Ishikawa (cell line): ENCODE data around the gene TCHHL1.
A peak's percentile ranks its signal among the peaks of the same experiment; 100 is the strongest.

Experiments
- CEBPB ChIP-seq: IDR thresholded peaks from 2 replicates; pipeline ENCODE4 v1.6.1; 2012
- CREB1 ChIP-seq: IDR thresholded peaks from 2 replicates; pipeline ENCODE4 v1.6.1; 2012; ENCODE audit warnings: low read depth
- EGR1 ChIP-seq: IDR thresholded peaks from 2 replicates; pipeline ENCODE4 v1.6.1; 2012
- EP300 ChIP-seq: IDR thresholded peaks from 2 replicates; pipeline ENCODE4 v1.6.1; 2012; ENCODE audit warnings: borderline replicate concordance
- FOXM1 ChIP-seq: IDR thresholded peaks from 2 replicates; pipeline ENCODE4 v1.6.1; 2012; ENCODE audit warnings: low read depth, borderline replicate concordance
- MAX ChIP-seq: IDR thresholded peaks from 2 replicates; pipeline ENCODE4 v1.6.1; 2012
- NFIC ChIP-seq: IDR thresholded peaks from 2 replicates; pipeline ENCODE4 v1.6.1; 2012
- RAD21 ChIP-seq: IDR thresholded peaks from 2 replicates; pipeline ENCODE4 v1.6.1; 2012; ENCODE audit warnings: low read depth
- REST ChIP-seq: IDR thresholded peaks from 2 replicates; pipeline ENCODE4 v1.6.1; 2012; ENCODE audit warnings: low read depth, mild to moderate bottlenecking
- TAF1 ChIP-seq: IDR thresholded peaks from 2 replicates; pipeline ENCODE4 v1.6.1; 2012; ENCODE audit warnings: low read depth, mild to moderate bottlenecking
- TCF12 ChIP-seq: IDR thresholded peaks from 2 replicates; pipeline ENCODE4 v1.6.1; 2012; ENCODE audit warnings: low read depth
- TEAD4 ChIP-seq: IDR thresholded peaks from 2 replicates; pipeline ENCODE4 v1.6.1; 2012
- USF1 ChIP-seq: IDR thresholded peaks from 2 replicates; pipeline ENCODE4 v1.6.1; 2012
- YY1 ChIP-seq: IDR thresholded peaks from 2 replicates; pipeline ENCODE4 v1.6.1; 2012; ENCODE audit warnings: low read depth
- ZBTB7A ChIP-seq: IDR thresholded peaks from 2 replicates; pipeline ENCODE4 v1.6.1; 2012; ENCODE audit warnings: low read depth

TCHHL1 gene

GRCh38 chr1:152053375-152053774, 35.5 kb downstream of the TCHHL1 start:
- no peak for TF ChIP-seq EP300
- no peak for TF ChIP-seq REST
- TF ChIP-seq NFIC = no peak
- no peak for TF ChIP-seq FOXM1
- no peak for TF ChIP-seq CREB1
- TF ChIP-seq YY1 = no peak
- no peak for TF ChIP-seq RAD21
- TF ChIP-seq EGR1 = no peak
- TF ChIP-seq ZBTB7A = no peak
- TF ChIP-seq TCF12 = no peak
- no peak for TF ChIP-seq MAX
- TF ChIP-seq CEBPB = no peak
- no peak for TF ChIP-seq TAF1
- TF ChIP-seq USF1 = no peak
- no peak for TF ChIP-seq TEAD4

GRCh38 chr1:152052606-152053005, 36.3 kb downstream of the TCHHL1 start:
- TF ChIP-seq RAD21 (peak; percentile 93), CEBPB (peak; percentile 58), REST (no peak)

- TF ChIP-seq RAD21 (no peak), YY1 (no peak), TEAD4 (no peak), NFIC (no peak), REST (no peak), EP300 (no peak), CREB1 (no peak), TCF12 (no peak), TAF1 (no peak), ZBTB7A (no peak), USF1 (no peak), FOXM1 (no peak), CEBPB (no peak), MAX (no peak), EGR1 (no peak)
Measured at GRCh38 chr1:152050886-152051675, 37.8 kb downstream of the TCHHL1 start.

GRCh38 chr1:152049291-152050083, 39.4 kb downstream of the TCHHL1 start:
- no peak for TF ChIP-seq EP300
- no peak for TF ChIP-seq RAD21
- TF ChIP-seq EGR1 = no peak
- TF ChIP-seq FOXM1 = no peak
- TF ChIP-seq NFIC = no peak
- no peak for TF ChIP-seq CEBPB
